GM12873 (cell line): ENCODE measurements around the gene PLA2G2D.

ENCODE experiments used
- TF ChIP-seq, protein P1 (sequence below): IDR thresholded peaks from 2 replicates; pipeline ENCODE4 v1.5.1; 2012; ENCODE audit warnings: low read depth, mild to moderate bottlenecking, moderate library complexity, low read length, control low read depth; ENCODE audit not compliant: insufficient read depth; ENCODE audit errors: missing control alignments

The PLA2G2D gene

GRCh38 chr1:20141466-20141865 is 22.1 kb upstream of the PLA2G2D start:
- TF ChIP-seq, protein P1, sequence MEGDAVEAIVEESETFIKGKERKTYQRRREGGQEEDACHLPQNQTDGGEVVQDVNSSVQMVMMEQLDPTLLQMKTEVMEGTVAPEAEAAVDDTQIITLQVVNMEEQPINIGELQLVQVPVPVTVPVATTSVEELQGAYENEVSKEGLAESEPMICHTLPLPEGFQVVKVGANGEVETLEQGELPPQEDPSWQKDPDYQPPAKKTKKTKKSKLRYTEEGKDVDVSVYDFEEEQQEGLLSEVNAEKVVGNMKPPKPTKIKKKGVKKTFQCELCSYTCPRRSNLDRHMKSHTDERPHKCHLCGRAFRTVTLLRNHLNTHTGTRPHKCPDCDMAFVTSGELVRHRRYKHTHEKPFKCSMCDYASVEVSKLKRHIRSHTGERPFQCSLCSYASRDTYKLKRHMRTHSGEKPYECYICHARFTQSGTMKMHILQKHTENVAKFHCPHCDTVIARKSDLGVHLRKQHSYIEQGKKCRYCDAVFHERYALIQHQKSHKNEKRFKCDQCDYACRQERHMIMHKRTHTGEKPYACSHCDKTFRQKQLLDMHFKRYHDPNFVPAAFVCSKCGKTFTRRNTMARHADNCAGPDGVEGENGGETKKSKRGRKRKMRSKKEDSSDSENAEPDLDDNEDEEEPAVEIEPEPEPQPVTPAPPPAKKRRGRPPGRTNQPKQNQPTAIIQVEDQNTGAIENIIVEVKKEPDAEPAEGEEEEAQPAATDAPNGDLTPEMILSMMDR: no peak

- TF ChIP-seq, protein P1: no peak
Measured at GRCh38 chr1:20141001-20141400, 21.7 kb upstream of the PLA2G2D start.

- TF ChIP-seq, protein P1: no peak
Measured at GRCh38 chr1:20139776-20140612, 20.7 kb upstream of the PLA2G2D start.

GRCh38 chr1:20138961-20139550 is 19.7 kb upstream of the PLA2G2D start, which contains the start of gene PLA2G2F:
Gene PLA2G2F, plus strand, starts transcription at chr1:20139323. Its CDS starts 105 bp downstream, at chr1:20139428.
- TF ChIP-seq, protein P1: no peak

GRCh38 chr1:20138346-20138745 is 19.0 kb upstream of the PLA2G2D start:
- TF ChIP-seq, protein P1: no peak

DNA sequence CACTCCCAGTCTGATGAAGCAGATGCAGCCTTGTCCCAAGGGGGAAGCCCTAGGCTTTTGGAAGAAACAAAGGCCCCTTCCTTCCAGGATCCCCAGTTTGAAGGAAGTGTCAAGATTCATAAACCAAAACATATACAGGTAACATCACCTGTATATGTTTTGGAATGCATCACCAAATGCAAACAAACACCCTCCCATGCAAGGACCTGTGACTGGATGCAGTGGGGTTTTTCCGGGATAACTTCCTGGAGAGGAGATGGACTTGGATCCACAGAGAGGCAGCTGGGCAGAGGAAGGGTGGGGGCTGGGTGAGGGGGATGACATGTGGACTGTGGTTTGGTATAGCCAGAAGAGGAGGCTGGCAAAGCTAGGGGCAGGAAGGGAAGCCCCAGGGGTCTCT is 18.3 kb upstream of the PLA2G2D start:
- TF ChIP-seq, protein P1: no peak

GRCh38 chr1:20137055-20137454 is 17.7 kb upstream of the PLA2G2D start:
- TF ChIP-seq, protein P1: no peak
